GM18498 (cell line): ENCODE measurements around the gene JAK3.
"Not testable (repeated sequence)": the region's sequence is repeated elsewhere in the genome, so short reads cannot be mapped to it uniquely, and the experiment has no call there.

Source experiments
- ATAC-seq: cut with Tn5 transposase; IDR thresholded peaks from one replicate; pipeline ENCODE4 v1.9.1; 2021; ENCODE audit warnings: mild to moderate bottlenecking, moderate library complexity; ENCODE audit not compliant: unreplicated experiment

JAK3 gene

GRCh38 chr19:17778968-17779929 lies 68.5 kb downstream of the JAK3 start:
- ATAC-seq, result no peak

DNA sequence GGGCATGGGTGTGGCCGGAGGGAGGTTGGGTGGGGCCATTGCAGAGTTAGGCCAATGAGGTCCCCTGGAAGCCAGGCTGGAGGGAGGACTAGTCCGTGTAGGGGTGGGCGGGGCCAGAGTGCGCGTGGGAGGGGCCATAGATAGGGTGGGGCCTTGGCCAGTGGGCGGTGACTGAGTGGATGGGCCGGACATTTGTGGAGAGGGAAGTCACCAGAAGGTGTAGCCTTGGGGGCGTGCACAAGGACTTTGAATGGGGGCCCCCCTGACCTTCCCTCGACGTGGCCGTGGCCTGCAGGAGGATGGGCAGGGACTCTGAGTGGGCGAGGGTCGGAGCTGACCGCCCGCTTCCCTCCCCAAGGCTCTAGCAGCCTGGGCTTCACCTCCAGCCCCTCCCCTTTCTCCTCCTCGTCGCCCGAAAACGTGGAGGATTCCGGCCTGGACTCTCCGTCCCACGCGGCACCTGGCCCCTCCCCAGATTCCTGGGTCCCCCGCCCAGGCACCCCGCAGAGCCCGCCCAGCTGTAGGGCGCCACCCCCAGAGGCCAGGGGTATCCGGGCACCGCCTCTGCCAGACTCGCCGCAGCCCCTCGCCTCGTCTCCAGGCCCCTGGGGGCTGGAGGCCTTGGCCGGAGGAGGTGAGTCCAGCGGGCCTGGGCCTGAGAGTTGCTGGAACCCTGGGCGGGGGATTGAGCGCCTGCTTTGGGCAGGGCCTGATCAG lies 69.4 kb downstream of the JAK3 start:
- no peak for ATAC-seq

GRCh38 chr19:17777840-17778239 lies 69.9 kb downstream of the JAK3 start:
- ATAC-seq, result not testable (repeated sequence)

DNA sequence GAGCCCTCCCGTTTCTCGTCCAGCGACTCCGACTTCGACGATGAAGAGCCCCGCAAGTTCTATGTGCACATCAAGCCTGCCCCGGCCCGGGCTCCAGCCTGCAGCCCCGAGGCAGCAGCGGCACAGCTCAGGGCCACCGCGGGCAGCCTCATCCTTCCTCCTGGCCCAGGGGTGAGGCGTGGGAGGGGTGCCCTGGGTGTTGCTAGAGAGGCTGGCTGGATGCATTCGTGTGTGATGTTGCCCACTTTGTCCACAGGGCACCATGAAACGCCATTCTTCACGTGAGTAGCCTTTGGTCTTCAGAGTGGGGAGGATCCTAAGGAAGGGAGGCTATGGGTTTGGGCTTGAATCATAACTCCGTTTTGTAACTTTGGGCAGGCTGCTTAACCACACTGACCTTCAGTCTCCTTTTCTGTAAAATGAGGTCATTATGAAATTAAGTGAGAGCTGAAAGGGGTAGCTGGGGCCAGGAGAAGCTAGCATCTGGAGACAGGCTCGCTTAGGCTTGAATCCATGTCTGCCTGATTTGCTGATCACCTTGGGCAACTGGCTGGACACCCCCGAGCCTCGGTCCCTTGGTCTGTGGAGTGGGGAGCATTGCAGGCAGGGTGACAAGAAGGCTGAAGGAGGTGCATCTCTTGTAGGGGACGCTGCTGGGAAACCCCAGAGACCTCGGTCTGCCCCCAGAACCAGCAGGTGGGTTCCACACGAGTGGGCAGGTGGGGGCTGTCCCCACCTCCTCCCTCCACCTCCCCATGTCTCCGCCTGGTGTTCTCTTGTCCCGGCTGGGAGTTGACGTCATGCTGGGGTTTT lies 71.6 kb downstream of the JAK3 start:
- peak; percentile 77 for ATAC-seq

DNA sequence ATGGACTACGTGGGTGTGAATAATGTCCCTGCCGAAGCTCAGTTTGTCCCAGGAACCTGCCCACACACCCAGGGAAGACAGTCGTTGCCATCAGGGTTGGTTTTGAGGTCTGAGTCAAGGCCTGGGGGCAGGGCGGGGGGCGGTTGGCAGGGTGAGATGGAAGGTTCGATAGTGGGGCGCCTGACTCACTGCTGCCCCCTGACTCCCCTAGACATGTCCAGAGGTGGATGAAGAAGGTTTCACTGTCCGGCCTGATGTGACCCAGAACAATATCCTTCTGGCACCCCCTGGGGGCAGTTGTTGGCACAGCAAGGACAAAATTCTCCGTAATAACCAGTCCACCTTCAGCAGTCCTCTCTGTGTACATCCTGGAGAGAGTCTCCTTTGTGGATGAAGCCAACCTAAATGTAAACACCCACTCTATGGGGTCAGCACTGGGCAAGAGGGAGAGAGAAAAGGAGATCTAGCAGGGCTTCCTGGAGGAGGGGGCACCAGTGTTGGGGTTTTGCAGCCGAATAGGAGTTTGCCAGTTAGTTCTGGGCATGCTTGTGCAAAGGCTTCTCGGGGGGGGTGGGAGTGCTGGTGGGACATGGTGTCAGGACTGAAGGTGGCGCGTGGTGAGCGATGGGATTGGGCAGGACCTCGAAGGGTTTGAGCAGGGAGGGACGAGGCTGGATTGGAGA lies 72.4 kb downstream of the JAK3 start:
- ATAC-seq, result no peak
